ENCODE measurements around the gene GDAP2.

DNA sequence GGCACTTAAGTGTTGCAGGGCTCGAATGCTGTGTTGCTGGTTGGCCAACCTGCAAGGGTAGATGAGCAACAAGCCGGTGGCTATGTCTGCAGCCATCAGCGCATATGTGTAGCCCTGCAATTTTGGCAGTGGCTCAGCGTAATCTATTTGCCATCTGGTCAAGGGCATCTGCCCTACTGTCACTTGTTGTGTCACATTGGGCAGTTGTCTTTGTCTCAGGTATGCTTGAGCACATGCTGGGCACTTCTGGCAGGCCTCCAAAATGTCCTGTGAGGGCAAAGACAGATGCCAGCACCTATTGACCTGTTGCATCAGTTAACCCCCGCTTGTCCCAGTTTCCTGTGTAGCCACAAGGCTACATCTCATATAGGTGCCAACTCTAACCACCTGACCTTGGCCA is 111.8 kb downstream of the GDAP2 start:
- TF ChIP-seq, protein P1, sequence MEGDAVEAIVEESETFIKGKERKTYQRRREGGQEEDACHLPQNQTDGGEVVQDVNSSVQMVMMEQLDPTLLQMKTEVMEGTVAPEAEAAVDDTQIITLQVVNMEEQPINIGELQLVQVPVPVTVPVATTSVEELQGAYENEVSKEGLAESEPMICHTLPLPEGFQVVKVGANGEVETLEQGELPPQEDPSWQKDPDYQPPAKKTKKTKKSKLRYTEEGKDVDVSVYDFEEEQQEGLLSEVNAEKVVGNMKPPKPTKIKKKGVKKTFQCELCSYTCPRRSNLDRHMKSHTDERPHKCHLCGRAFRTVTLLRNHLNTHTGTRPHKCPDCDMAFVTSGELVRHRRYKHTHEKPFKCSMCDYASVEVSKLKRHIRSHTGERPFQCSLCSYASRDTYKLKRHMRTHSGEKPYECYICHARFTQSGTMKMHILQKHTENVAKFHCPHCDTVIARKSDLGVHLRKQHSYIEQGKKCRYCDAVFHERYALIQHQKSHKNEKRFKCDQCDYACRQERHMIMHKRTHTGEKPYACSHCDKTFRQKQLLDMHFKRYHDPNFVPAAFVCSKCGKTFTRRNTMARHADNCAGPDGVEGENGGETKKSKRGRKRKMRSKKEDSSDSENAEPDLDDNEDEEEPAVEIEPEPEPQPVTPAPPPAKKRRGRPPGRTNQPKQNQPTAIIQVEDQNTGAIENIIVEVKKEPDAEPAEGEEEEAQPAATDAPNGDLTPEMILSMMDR (IDR thresholded peaks at IDR 0.05), result no peak
- TF ChIP-seq POLR2A (IDR thresholded peaks at IDR 0.05), result no peak

All from uterus (tissue), 2 donors.